Fibroblast of pulmonary artery (primary cell): Measurements from ENCODE around the gene GLYAT.

Experiments used
- DNase-seq: peaks from one replicate; pipeline ENCODE4 v3.0.0-alpha.2; 2010; ENCODE audit warnings: low read depth
- H3K4me3 ChIP-seq: replicated peaks from 2 replicates; pipeline ENCODE4 v1.5.1; 2011; ENCODE audit warnings: low read depth, mild to moderate bottlenecking, control low read depth, low read length, moderate library complexity
- TF ChIP-seq, protein P1 (sequence below): IDR thresholded peaks from 2 replicates; pipeline ENCODE4 v1.5.1; 2011; ENCODE audit warnings: mild to moderate bottlenecking, control low read depth, low read length, inconsistent platforms; ENCODE audit errors: missing control alignments

GLYAT gene, protein sequence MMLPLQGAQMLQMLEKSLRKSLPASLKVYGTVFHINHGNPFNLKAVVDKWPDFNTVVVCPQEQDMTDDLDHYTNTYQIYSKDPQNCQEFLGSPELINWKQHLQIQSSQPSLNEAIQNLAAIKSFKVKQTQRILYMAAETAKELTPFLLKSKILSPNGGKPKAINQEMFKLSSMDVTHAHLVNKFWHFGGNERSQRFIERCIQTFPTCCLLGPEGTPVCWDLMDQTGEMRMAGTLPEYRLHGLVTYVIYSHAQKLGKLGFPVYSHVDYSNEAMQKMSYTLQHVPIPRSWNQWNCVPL

DNA sequence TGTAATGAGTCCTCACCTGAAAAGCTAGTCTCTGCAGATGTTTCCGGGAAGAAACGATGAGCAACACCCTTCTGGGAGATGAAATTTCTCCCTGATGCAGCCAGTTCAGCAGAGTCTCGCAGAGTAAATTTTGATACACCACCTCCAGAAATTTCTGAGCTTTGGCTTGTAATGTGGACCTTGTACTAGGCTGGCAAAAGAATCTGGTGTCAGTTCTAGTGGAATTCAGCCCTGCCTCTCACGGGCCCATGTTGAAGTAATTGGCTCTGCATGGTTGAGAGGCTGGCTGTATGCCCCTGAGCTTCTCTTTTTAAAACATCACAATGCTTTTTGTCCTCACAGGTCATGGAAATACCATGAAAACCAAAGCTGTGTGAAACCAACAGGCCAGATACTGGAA lies at the start of gene GLYAT:
TSS of gene GLYAT (minus strand) at position 125 of the 400 bp plus-strand sequence. CDS start 7,447 bp downstream, outside the sequence.
- no peak within 1 kb of the TSS for H3K4me3 ChIP-seq
- TF ChIP-seq, protein P1, sequence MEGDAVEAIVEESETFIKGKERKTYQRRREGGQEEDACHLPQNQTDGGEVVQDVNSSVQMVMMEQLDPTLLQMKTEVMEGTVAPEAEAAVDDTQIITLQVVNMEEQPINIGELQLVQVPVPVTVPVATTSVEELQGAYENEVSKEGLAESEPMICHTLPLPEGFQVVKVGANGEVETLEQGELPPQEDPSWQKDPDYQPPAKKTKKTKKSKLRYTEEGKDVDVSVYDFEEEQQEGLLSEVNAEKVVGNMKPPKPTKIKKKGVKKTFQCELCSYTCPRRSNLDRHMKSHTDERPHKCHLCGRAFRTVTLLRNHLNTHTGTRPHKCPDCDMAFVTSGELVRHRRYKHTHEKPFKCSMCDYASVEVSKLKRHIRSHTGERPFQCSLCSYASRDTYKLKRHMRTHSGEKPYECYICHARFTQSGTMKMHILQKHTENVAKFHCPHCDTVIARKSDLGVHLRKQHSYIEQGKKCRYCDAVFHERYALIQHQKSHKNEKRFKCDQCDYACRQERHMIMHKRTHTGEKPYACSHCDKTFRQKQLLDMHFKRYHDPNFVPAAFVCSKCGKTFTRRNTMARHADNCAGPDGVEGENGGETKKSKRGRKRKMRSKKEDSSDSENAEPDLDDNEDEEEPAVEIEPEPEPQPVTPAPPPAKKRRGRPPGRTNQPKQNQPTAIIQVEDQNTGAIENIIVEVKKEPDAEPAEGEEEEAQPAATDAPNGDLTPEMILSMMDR, result no peak
- DNase-seq, result no peak

DNA sequence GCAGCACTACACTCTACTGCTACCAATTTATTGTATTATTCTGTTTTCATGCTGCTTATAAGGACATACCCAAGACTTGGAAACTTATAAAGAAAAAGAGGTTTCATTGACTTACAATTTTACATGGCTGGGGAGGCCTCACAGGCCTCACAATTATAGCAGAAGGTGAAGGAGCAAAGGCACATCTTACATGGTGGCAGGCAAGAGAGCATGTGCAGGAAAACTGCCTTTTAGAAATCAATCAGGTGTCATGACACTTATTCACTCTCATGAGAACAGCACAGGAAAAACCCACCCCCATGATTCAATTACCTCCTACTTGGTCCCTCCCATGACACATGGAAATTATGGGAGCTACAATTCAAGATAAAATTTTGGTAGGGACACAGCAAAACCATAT lies 49.6 kb upstream of the GLYAT start:
- no peak for DNase-seq
- TF ChIP-seq, protein P1, result no peak
- no peak overlapping the region for H3K4me3 ChIP-seq

DNA sequence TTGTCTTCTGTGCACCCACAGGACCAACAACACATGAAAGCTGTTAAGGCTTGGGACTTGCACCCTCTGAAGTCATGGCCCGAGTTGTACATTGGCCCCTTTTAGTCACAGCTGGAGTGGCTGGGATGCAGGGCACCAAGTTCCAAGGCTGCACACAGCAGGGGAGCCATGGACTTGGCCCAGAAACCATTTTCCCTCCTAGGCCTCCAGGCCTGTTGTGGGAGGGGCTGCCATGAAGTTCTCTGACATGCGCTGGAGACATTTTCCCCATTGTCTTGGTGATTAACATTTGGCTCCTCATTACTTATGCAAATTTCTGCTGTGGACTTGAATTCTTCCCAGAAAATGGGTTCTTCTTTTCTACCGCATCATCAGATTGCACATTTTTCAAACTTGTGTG lies 48.8 kb upstream of the GLYAT start:
- DNase-seq, result no peak
- no peak overlapping the region for H3K4me3 ChIP-seq
- TF ChIP-seq, protein P1, result no peak

DNA sequence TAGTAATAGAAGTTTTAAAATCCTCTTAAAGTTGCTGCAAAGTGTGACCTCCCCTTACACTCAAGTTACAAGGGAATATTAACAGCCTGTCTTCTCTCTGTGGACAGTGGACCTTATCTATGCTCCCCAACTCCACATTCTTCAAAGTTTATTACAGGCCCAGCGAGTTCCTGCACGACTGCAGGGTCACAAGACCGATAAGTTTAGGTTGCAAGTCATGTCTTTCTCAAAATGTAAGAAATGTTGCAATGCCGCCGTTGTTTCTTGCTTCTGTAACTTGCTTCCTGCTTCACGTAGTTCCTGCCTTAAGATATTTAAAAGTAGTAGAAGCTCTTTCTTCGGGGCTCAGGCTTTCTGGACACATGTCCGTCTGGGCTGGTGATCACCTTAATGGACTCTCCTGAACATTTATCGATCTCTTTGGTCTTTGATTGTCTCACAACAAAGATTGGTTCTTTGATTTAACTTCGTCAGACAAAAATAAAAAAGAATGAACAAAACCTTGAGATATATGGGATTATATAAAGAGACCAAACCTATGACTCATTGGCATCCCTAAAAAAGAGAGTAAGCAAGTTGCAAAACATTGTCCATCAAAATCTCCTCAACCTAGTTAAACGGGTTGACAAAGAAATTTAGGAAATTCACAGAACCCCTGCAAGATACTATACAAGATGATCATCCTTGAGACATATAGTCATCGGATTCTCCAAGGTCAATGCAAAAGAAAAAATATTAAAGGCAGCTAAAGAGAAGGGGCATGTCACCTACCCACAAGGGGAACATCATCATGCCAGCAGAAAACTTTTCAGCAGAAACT lies 45.4 kb upstream of the GLYAT start:
- H3K4me3 ChIP-seq, result no peak overlapping the region
- TF ChIP-seq, protein P1, result no peak
- DNase-seq, result no peak

DNA sequence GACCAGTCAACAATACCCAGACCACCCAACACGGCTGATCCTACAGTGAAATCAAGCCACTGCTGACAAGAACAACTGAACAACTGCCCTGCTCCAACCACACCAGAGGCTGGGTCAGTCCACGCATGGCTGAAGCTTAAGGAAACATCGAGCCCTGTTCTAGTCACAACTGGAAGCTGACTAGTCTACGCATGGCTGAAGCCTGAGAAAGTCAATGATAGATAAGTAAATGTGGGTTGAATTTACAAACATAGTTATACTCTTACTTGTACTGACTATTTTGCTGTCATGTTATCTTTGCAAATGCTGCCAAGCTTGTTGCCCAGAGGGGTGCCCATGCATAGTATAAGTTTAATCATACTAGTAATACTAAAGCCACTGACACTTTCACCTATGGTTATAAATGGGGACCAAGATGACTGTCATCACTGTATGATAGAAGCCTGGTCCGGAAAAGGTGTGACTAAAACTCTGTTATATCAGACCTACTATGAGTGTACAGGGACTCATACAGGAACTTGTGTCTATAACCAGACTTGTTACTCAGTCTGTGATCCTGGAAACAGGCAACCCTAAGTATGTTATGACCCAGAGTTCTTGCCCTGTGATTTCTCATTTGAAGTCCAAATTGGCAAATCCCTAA lies 43.4 kb upstream of the GLYAT start:
- no peak for DNase-seq
- TF ChIP-seq, protein P1, result no peak
- H3K4me3 ChIP-seq, result no peak overlapping the region

DNA sequence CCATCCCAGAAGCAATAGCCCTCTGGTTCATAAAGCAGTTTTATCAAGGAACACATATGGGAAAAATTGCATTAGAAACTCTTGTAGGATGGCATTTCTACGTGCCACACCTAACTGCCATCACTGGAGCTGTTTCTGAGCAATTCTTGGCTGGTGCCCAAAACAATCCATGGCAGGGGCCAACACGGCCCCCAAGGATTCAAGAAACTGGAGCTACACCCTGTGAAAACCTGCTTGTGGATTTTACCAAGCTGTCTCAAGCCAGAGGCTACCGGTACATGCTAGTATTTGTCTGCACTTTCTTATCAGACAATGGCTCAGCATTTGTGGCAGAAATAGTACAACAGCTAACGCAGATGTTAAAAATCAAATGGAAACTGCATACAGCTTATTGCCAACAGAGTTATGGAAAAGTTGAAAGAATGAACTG lies 42.4 kb upstream of the GLYAT start:
- H3K4me3 ChIP-seq, result no peak overlapping the region

More for the DNA sequence above, 42.4 kb upstream of the GLYAT start:
- TF ChIP-seq, protein P1, result no peak
- no peak for DNase-seq
